Astrocyte (in vitro differentiated cells and primary cell): ENCODE measurements around the gene COPS7A.

Experiments used
- EZH2 ChIP-seq: IDR thresholded peaks from 2 replicates; pipeline ENCODE4 v1.6.1; 2012; ENCODE audit warnings: mild to moderate bottlenecking, low read length, inconsistent platforms; ENCODE audit not compliant: insufficient read depth
- TF ChIP-seq, protein P1 (sequence below): IDR thresholded peaks from 2 replicates; pipeline ENCODE4 v1.5.1; 2011; ENCODE audit warnings: low read depth, mild to moderate bottlenecking, inconsistent platforms, low read length, moderate library complexity; ENCODE audit not compliant: insufficient read depth

DNA sequence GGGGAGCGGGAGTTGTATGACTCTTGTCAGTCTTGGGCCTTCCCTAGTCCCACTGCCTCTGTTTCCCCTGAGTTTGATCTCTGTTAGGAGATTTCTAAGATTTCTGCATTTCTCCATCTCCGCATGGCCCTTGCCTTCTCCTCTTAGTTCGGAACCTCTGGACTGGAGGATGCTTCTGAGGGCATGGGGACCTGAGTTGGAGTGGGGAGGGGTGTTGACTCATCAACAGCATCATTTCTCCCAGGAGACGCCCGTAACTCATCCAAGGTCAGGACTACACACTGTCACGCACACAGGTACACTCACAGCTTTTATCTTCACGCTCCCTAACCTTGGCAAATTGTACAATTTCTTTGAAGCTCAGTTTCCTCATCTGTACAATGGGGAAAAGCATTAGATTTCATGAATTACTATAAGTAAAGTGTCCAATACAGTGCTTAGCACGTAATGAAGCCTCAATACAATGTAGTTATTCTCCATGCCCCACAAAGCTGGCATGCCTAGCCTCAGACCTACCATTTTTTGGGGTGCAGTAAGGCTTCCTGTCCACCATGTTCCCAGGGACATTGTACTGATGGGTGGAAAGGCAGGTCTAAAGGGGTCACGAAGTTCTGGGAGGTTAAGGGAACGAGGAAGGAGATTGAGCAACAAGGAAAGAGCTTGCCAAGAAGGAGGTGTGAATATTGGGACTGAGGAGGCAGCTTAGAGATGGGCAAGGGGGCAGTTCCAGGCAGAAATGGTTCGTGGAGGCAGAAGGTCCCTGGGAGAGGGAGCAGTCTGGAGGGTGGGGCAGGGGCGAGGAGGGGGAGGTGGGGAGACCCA, 47.9 kb downstream of the COPS7A start:
- TF ChIP-seq, protein P1, sequence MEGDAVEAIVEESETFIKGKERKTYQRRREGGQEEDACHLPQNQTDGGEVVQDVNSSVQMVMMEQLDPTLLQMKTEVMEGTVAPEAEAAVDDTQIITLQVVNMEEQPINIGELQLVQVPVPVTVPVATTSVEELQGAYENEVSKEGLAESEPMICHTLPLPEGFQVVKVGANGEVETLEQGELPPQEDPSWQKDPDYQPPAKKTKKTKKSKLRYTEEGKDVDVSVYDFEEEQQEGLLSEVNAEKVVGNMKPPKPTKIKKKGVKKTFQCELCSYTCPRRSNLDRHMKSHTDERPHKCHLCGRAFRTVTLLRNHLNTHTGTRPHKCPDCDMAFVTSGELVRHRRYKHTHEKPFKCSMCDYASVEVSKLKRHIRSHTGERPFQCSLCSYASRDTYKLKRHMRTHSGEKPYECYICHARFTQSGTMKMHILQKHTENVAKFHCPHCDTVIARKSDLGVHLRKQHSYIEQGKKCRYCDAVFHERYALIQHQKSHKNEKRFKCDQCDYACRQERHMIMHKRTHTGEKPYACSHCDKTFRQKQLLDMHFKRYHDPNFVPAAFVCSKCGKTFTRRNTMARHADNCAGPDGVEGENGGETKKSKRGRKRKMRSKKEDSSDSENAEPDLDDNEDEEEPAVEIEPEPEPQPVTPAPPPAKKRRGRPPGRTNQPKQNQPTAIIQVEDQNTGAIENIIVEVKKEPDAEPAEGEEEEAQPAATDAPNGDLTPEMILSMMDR: no peak
- no peak for TF ChIP-seq EZH2
